SK-N-SH treated with all-trans-retinoic acid at 6 μM for 48 hours (cell line): ENCODE results near the gene SLC25A22.

ENCODE experiments used
- BACH2 ChIP-seq: fragments of 250-450 bp; sonication (Bioruptor Pico); IDR thresholded peaks from 2 replicates; pipeline ENCODE4 v1.9.0; 2021; ENCODE audit warnings: mild to moderate bottlenecking, borderline replicate concordance
- CSDC2 ChIP-seq: fragments of 250-450 bp; sonication (Bioruptor Pico); IDR thresholded peaks from 2 replicates; pipeline ENCODE4 v1.5.0; 2020; ENCODE audit warnings: mild to moderate bottlenecking, moderate library complexity
- PATZ1 ChIP-seq: fragments of 250-450 bp; sonication (Bioruptor Pico); IDR thresholded peaks from 2 replicates; pipeline ENCODE4 v1.8.0; 2020; ENCODE audit warnings: mild to moderate bottlenecking, moderate library complexity, borderline replicate concordance
- PPARA ChIP-seq: fragments of 250-450 bp; sonication (Bioruptor Pico); IDR thresholded peaks from 2 replicates; pipeline ENCODE4 v1.5.0; 2020; ENCODE audit warnings: mild to moderate bottlenecking, borderline replicate concordance
- RARB ChIP-seq: fragments of 250-450 bp; sonication (Bioruptor Pico); IDR thresholded peaks from 2 replicates; pipeline ENCODE4 v1.8.0; 2021; ENCODE audit warnings: mild to moderate bottlenecking, moderate library complexity
- SNAI2 ChIP-seq: fragments of 250-450 bp; sonication (Bioruptor Pico); IDR thresholded peaks from 2 replicates; pipeline ENCODE4 v1.5.0; 2020; ENCODE audit warnings: mild to moderate bottlenecking, moderate library complexity
- TCF4 ChIP-seq: fragments of 250-450 bp; sonication (Bioruptor Pico); IDR thresholded peaks from 2 replicates; pipeline ENCODE4 v1.8.0; 2021; ENCODE audit warnings: mild to moderate bottlenecking, moderate library complexity, borderline replicate concordance
- ZC3H10 ChIP-seq: fragments of 250-450 bp; sonication (Bioruptor Pico); IDR thresholded peaks from 2 replicates; pipeline ENCODE4 v1.5.1; 2021; ENCODE audit warnings: mild to moderate bottlenecking, moderate library complexity
- ZFP3 ChIP-seq: fragments of 250-450 bp; sonication (Bioruptor Pico); IDR thresholded peaks from 2 replicates; pipeline ENCODE4 v1.5.0; 2020; ENCODE audit warnings: mild to moderate bottlenecking, moderate library complexity
- ZFP30 ChIP-seq: fragments of 450-650 bp; formaldehyde crosslinking; IDR thresholded peaks from 2 replicates; pipeline ENCODE4 v1.5.0; 2022; ENCODE audit warnings: mild to moderate bottlenecking, moderate library complexity
- ZNF70 ChIP-seq: fragments of 450-650 bp; formaldehyde crosslinking; IDR thresholded peaks from 2 replicates; pipeline ENCODE4 v1.5.0; 2020; ENCODE audit warnings: mild to moderate bottlenecking, moderate library complexity
- TF ChIP-seq, protein P1 (sequence below): fragments of 250-450 bp; sonication (Bioruptor Pico); IDR thresholded peaks from 2 replicates; pipeline ENCODE4 v1.5.0; 2020; ENCODE audit warnings: mild to moderate bottlenecking, moderate library complexity

DNA sequence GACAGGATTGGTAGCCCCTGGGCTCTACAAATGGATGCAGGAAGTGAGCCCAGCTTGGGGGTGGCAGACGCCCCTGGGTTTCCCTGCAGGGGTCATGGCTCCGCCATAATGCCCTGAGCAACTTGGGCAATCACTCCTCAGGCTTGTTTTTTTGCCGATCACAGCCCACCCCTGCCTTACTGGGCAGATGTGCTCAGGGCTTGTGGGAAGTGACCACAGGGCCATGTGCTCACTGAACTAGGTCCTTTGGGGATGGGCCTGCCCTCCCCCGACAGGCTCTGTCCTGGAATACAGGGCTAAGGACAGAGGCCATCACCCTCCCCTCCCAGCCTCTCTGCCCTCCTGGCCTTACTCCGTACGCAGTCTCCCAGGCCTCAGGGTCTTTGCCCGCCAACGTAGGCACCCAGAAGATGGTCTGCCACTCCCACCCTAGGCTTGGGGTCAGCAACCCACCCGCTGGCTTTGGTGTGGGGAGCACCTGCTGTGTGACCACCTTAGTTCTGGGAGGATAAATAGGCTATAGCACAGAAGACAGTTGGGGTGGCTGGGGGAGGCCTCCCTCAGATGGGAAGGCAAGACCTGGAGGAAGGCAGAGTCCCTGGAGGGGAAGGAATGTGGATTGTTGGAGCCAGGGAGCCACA lies 15.5 kb upstream of the SLC25A22 start:
- no peak for TF ChIP-seq SNAI2 (CRISPR knock-in tag)
- no peak for TF ChIP-seq ZC3H10 (CRISPR knock-in tag)
- TF ChIP-seq RARB (CRISPR knock-in tag): no peak
- TF ChIP-seq PATZ1 (CRISPR knock-in tag): no peak
- TF ChIP-seq CSDC2 (CRISPR knock-in tag): no peak
- TF ChIP-seq ZFP30 (CRISPR knock-in tag): no peak
- no peak for TF ChIP-seq BACH2 (CRISPR knock-in tag)
- TF ChIP-seq PPARA (CRISPR knock-in tag): no peak
- no peak for TF ChIP-seq ZFP3 (CRISPR knock-in tag)
- no peak for TF ChIP-seq TCF4 (CRISPR knock-in tag)
- no peak for TF ChIP-seq ZNF70 (CRISPR knock-in tag)
- TF ChIP-seq, protein P1, sequence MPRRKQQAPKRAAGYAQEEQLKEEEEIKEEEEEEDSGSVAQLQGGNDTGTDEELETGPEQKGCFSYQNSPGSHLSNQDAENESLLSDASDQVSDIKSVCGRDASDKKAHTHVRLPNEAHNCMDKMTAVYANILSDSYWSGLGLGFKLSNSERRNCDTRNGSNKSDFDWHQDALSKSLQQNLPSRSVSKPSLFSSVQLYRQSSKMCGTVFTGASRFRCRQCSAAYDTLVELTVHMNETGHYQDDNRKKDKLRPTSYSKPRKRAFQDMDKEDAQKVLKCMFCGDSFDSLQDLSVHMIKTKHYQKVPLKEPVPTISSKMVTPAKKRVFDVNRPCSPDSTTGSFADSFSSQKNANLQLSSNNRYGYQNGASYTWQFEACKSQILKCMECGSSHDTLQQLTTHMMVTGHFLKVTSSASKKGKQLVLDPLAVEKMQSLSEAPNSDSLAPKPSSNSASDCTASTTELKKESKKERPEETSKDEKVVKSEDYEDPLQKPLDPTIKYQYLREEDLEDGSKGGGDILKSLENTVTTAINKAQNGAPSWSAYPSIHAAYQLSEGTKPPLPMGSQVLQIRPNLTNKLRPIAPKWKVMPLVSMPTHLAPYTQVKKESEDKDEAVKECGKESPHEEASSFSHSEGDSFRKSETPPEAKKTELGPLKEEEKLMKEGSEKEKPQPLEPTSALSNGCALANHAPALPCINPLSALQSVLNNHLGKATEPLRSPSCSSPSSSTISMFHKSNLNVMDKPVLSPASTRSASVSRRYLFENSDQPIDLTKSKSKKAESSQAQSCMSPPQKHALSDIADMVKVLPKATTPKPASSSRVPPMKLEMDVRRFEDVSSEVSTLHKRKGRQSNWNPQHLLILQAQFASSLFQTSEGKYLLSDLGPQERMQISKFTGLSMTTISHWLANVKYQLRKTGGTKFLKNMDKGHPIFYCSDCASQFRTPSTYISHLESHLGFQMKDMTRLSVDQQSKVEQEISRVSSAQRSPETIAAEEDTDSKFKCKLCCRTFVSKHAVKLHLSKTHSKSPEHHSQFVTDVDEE: no peak
